Measurements from ENCODE around the gene SSBP3. TPM values are rescaled to one million over a fixed set of nuclear protein-coding genes. Genes with fewer than 3 reads are reported as not detected.

SSBP3 gene
- total RNA-seq, 1 donor from 2014 or later, result 161 TPM

DNA sequence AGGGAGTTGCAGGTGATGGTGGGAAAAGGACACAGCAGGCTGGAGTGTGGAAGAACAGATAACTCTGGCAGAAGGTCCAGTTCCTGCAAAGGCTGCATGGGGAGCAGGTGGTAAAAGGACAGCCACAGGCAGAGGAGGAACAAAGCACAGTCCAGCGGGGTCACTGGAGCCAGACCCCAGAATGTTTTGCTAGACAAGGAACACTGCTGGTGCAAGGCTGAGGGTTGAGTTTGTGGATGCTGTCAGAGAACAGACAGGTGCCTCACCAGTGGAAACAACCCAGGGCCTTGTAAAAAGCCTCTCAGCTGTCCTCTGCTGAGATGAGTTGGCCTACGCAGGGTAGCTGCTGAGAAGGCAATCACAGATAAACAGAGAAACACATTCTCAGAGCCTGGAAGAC, 101.7 kb downstream of the SSBP3 start:
- TF ChIP-seq, protein P1, sequence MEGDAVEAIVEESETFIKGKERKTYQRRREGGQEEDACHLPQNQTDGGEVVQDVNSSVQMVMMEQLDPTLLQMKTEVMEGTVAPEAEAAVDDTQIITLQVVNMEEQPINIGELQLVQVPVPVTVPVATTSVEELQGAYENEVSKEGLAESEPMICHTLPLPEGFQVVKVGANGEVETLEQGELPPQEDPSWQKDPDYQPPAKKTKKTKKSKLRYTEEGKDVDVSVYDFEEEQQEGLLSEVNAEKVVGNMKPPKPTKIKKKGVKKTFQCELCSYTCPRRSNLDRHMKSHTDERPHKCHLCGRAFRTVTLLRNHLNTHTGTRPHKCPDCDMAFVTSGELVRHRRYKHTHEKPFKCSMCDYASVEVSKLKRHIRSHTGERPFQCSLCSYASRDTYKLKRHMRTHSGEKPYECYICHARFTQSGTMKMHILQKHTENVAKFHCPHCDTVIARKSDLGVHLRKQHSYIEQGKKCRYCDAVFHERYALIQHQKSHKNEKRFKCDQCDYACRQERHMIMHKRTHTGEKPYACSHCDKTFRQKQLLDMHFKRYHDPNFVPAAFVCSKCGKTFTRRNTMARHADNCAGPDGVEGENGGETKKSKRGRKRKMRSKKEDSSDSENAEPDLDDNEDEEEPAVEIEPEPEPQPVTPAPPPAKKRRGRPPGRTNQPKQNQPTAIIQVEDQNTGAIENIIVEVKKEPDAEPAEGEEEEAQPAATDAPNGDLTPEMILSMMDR (IDR thresholded peaks at IDR 0.05; ENCODE audit: unreplicated experiment), result no peak
- Mint-ChIP-seq H3K4me1 (ENCODE audit: low read depth) (peaks cover 43% of the 10 kb centered on the region), H3K27ac (no peak overlapping the region), H3K36me3 (ENCODE audit: insufficient read depth) (peaks cover 2% of the 10 kb centered on the region), H3K4me3 (ENCODE audit: low read depth) (no peak overlapping the region), H3K27me3 (no peaks in the 10 kb centered on the region), H3K9me3 (ENCODE audit: low read depth) (no peaks in the 10 kb centered on the region)
- no peak for DNase-seq (ENCODE audit: low spot score, unreplicated experiment)

DNA sequence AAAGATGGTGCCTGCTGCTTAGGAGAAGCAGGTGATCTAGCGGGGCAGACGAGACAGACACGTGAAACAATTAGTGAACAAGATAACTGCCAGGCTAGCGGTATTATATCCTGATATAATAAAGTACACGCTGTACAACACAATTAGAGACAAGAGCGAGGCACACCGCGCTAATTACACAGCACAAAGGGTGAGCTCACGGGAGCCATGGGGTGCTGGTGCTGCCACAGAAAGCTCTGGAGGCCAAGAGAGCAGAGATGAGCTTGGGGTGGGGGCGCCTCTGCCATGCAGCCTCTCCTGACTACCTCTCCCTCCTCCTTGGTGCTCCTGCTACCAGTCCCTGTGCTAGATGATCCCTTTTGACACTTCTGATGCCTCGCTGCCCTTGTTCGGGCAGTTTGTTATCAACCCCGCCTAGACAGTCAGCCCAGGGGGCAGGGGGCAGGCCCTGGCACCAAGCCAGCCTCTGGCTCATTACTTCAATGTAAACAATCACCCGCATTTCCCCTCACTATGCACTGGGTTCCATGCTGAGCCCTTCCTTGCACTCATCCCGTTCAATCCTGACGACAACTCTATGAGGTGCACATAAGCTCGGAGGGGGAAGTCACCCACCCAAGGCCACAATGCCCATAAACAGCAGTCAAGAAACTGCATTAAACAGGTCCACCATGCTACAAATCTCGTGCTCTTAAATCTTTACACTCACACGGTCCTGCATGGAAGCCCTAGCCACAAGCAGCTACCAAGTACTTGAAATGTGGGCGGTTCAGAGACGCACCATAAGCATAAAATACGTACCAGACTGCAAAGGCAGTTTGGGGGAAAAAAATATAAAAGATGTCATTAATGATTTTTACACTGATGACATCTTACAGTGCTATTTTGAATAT, 103.0 kb downstream of the SSBP3 start:
- TF ChIP-seq, protein P1 (IDR thresholded peaks at IDR 0.05; ENCODE audit: unreplicated experiment), result no peak
- Mint-ChIP-seq H3K9me3 (ENCODE audit: low read depth) (no peaks in the 10 kb centered on the region), H3K27ac (peak overlapping the region; percentile 42), H3K4me1 (ENCODE audit: low read depth) (peaks cover 48% of the 10 kb centered on the region), H3K27me3 (no peaks in the 10 kb centered on the region), H3K36me3 (ENCODE audit: insufficient read depth) (peaks cover 2% of the 10 kb centered on the region), H3K4me3 (ENCODE audit: low read depth) (no peak overlapping the region)
- DNase-seq (ENCODE audit: low spot score, unreplicated experiment), result no peak

GRCh38 chr1:54302549-54302948, 103.6 kb downstream of the SSBP3 start:
- peaks cover 2% of the 10 kb centered on the region for H3K36me3 Mint-ChIP-seq (ENCODE audit: insufficient read depth)
- TF ChIP-seq, protein P1 (IDR thresholded peaks at IDR 0.05; ENCODE audit: unreplicated experiment), result no peak
- peaks cover 52% of the 10 kb centered on the region for H3K4me1 Mint-ChIP-seq (ENCODE audit: low read depth)

GRCh38 chr1:54301497-54301896, 104.7 kb downstream of the SSBP3 start:
- TF ChIP-seq, protein P1 (IDR thresholded peaks at IDR 0.05; ENCODE audit: unreplicated experiment), result no peak
- H3K36me3 Mint-ChIP-seq (ENCODE audit: insufficient read depth), result no peaks in the 10 kb centered on the region
- H3K4me3 Mint-ChIP-seq (ENCODE audit: low read depth), result no peak overlapping the region
- DNase-seq (ENCODE audit: low spot score, unreplicated experiment), result no peak
- H3K27me3 Mint-ChIP-seq, result no peaks in the 10 kb centered on the region
- H3K4me1 Mint-ChIP-seq (ENCODE audit: low read depth), result peaks cover 50% of the 10 kb centered on the region
- H3K27ac Mint-ChIP-seq, result peak overlapping the region; percentile 82
- no peaks in the 10 kb centered on the region for H3K9me3 Mint-ChIP-seq (ENCODE audit: low read depth)

More at GRCh38 chr1:54302549-54302948, 103.6 kb downstream of the SSBP3 start:
- Mint-ChIP-seq H3K27ac (no peak overlapping the region), H3K27me3 (no peaks in the 10 kb centered on the region), H3K4me3 (ENCODE audit: low read depth) (no peak overlapping the region), H3K9me3 (ENCODE audit: low read depth) (no peaks in the 10 kb centered on the region)
- DNase-seq (ENCODE audit: low spot score, unreplicated experiment), result no peak

GRCh38 chr1:54300401-54300800, 105.8 kb downstream of the SSBP3 start:
- TF ChIP-seq, protein P1 (IDR thresholded peaks at IDR 0.05; ENCODE audit: unreplicated experiment), result no peak
- Mint-ChIP-seq H3K27ac (no peak overlapping the region), H3K4me1 (ENCODE audit: low read depth) (peaks cover 50% of the 10 kb centered on the region), H3K9me3 (ENCODE audit: low read depth) (no peaks in the 10 kb centered on the region), H3K27me3 (no peaks in the 10 kb centered on the region), H3K36me3 (ENCODE audit: insufficient read depth) (no peaks in the 10 kb centered on the region), H3K4me3 (ENCODE audit: low read depth) (no peak overlapping the region)
- DNase-seq (ENCODE audit: low spot score, unreplicated experiment), result no peak
